Measurements from ENCODE around the gene ERH. TPM values are rescaled to one million over a fixed set of nuclear protein-coding genes. Genes with fewer than 3 reads are reported as not detected.

Gene ERH
- total and polyA plus RNA-seq, 7 donors, result 76.9 to 130 (median 111) TPM

DNA sequence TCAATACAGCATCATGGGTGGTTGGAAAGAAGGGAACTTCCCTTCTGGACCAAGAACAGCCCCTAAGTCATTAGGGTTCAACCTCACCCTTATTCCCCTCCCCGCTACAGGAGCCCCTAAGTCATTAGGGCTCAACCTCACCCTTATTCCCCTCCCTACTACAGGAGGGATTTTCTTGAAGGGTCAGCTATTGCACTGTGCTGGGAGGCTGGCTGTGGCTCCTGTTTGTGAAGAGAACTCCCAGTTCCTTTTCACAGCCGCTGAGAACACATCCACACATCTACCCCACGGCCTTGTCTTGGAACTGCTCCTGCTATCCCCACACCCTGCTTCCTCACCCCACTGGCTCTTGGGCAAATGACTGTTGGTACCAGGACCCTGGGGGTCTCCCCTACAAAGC, 44.9 kb downstream of the ERH start:
- Histone ChIP-seq H3K9me3 (no peaks in the 10 kb centered on the region), H3K27me3 (ENCODE audit: insufficient read depth in 3 of 3, low read length in 2 of 3) (peaks cover 0 to 1% (median 0%) of the 10 kb centered on the region in 3 donors), H3K4me1 (no peaks in the 10 kb centered on the region), H3K4me3 (no peak overlapping the region), H3K36me3 (ENCODE audit: insufficient read depth in 1 of 2, low read depth in 1 of 2) (no peaks in the 10 kb centered on the region), H3K27ac (no peak overlapping the region)
- 83 to 98% (median 87%) methylated on average over 3 of the region's 3 CpGs for WGBS, 3 donors
- intact Hi-C loops (cut with DNase I), result no loop called here
- DNase-seq (no peak), ATAC-seq (no peak)
- no peak for TF ChIP-seq CTCF (IDR thresholded peaks at IDR 0.05)

GRCh38 chr14:69351911-69352310, 46.2 kb downstream of the ERH start:
- Histone ChIP-seq H3K27me3 (ENCODE audit: insufficient read depth in 3 of 3, low read length in 2 of 3) (peaks cover 0 to 1% (median 0%) of the 10 kb centered on the region in 3 donors), H3K36me3 (ENCODE audit: insufficient read depth in 1 of 2, low read depth in 1 of 2) (no peaks in the 10 kb centered on the region), H3K4me3 (no peak overlapping the region), H3K4me1 (no peaks in the 10 kb centered on the region), H3K9me3 (no peaks in the 10 kb centered on the region), H3K27ac (no peak overlapping the region)
- WGBS, 3 donors, result 56 to 70% (median 62%) methylated on average over 5 of the region's 5 CpGs
- DNase-seq (no peak), ATAC-seq (no peak)
- no peak for TF ChIP-seq CTCF (IDR thresholded peaks at IDR 0.05)
- intact Hi-C loops (cut with DNase I), result no loop called here

DNA sequence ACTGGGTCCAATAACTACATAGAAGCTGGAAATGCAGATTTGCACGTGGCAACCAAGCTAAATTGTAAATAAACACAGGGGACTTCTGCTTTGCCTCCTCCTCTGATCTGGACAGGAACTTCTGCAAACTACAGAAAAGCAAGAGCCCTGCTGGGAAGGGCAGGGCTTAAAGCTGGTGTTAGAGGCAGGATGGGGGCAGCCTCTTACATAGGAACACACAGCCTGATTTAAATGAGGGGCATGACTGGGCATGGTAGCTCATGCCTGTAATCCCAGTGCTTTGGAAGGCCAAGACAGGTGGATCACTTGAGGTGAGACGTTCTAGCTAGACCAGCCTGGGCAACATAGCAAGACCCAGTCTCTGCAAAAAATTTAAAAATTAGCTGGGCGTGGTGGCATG, 46.7 kb downstream of the ERH start:
- DNase-seq (no peak), ATAC-seq (no peak)
- WGBS, 3 donors, result 74 to 83% (median 77%) methylated on average over 3 of the region's 3 CpGs
- H3K36me3 ChIP-seq (ENCODE audit: insufficient read depth in 1 of 2, low read depth in 1 of 2), result no peaks in the 10 kb centered on the region
- no peaks in the 10 kb centered on the region for H3K4me1 ChIP-seq
- intact Hi-C loops (cut with DNase I), result no loop called here
- peaks cover 0 to 1% (median 0%) of the 10 kb centered on the region in 3 donors for H3K27me3 ChIP-seq (ENCODE audit: insufficient read depth in 3 of 3, low read length in 2 of 3)
- H3K27ac ChIP-seq, result no peak overlapping the region
- TF ChIP-seq CTCF (IDR thresholded peaks at IDR 0.05), result no peak
- H3K4me3 ChIP-seq, result no peak overlapping the region
- H3K9me3 ChIP-seq, result no peaks in the 10 kb centered on the region

- Histone ChIP-seq H3K9me3 (no peaks in the 10 kb centered on the region), H3K27me3 (ENCODE audit: insufficient read depth in 3 of 3, low read length in 2 of 3) (peaks cover 0 to 1% (median 0%) of the 10 kb centered on the region in 3 donors), H3K27ac (no peak overlapping the region), H3K4me1 (no peaks in the 10 kb centered on the region), H3K4me3 (no peak overlapping the region), H3K36me3 (ENCODE audit: insufficient read depth in 1 of 2, low read depth in 1 of 2) (no peaks in the 10 kb centered on the region)
- no peak for TF ChIP-seq CTCF (IDR thresholded peaks at IDR 0.05)
- no peak for ATAC-seq
- DNase-seq, result no peak
- 87 to 94% (median 89%) methylated on average over 5 of the region's 5 CpGs for WGBS, 3 donors
- intact Hi-C loops (cut with DNase I), result no loop called here
Measured at GRCh38 chr14:69350892-69351291, 47.2 kb downstream of the ERH start.

DNA sequence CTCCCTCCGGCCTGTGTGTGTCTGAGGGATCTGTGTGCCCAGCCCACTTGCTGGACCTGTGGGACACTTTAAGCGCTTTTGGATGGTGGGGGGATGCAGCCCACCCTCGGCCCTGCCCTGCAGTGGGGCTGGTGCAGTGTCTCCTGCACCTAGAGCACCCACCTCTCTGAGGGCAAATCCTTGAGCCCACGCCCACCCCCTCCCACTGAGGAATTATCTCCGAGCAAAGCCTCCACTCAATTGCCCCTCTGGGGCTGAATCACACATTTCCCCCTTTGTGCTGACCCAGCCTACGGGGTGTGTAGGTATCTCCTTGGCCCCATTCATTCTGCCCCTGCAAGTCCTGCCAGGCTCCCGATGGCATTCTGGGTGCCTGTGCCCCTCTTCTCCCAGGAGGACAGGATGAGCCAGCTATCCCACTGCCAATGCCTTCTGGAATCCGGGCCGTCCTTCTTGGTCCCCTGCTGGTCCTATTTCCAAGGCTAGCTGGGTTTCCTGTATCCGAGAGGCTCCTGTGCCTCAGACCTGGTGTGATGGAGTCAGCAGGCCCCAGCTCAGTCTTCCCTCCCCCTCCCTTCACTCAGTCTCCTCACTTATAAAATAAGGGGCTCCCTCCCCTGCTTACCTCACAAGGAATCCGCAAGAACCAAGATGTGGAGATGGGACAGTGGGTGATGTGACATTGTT, 48.9 kb downstream of the ERH start:
- ATAC-seq, result no peak
- WGBS, 3 donors, result 89 to 93% (median 91%) methylated on average over 11 of the region's 11 CpGs
- Histone ChIP-seq H3K27me3 (ENCODE audit: insufficient read depth in 3 of 3, low read length in 2 of 3) (peaks cover 0 to 1% (median 0%) of the 10 kb centered on the region in 3 donors), H3K4me3 (no peak overlapping the region), H3K4me1 (no peaks in the 10 kb centered on the region), H3K36me3 (ENCODE audit: insufficient read depth in 1 of 2, low read depth in 1 of 2) (no peaks in the 10 kb centered on the region), H3K27ac (no peak overlapping the region), H3K9me3 (no peaks in the 10 kb centered on the region)
- TF ChIP-seq CTCF (IDR thresholded peaks at IDR 0.05), result no peak
- intact Hi-C loops (cut with DNase I), result loop anchor here in 1 of 2 donors (5.0 kb wide), 1 partner anchor 87 kb away; the partner anchor contains the start of gene GALNT16
- no peak for DNase-seq
